AG04449 (cell line): Measurements from ENCODE around the gene NRIP1.

Experiments
- CTCF ChIA-PET: fragments of 350-600 bp; formaldehyde crosslinking; extraction: SDS; loops from one replicate; lab custom pipeline; 2021; ENCODE audit warnings: antibody characterized with exemption; lab: Yijun Ruan, JAX
- POLR2A ChIA-PET: fragments of 400-600, 350-600 bp; formaldehyde crosslinking; extraction: SDS; loops from one replicate; lab custom pipeline; 2020; ENCODE audit warnings: antibody characterized with exemption, inconsistent platforms; lab: Yijun Ruan, JAX
- DNase-seq: peaks from one replicate; pipeline ENCODE4 v3.0.0-alpha.2; 2010; ENCODE audit warnings: low read depth, low spot score
- H3K4me3 ChIP-seq: 2 replicates; pipeline ENCODE4 v1.5.1; 2011; ENCODE audit warnings: low read depth, mild to moderate bottlenecking, control low read depth, low read length
- CTCF ChIP-seq: IDR thresholded peaks from one replicate; pipeline ENCODE4 v1.5.1; 2011; ENCODE audit warnings: mild to moderate bottlenecking, moderate library complexity, low read length, control low read depth, inconsistent platforms; ENCODE audit not compliant: insufficient read depth; ENCODE audit errors: missing control alignments

NRIP1 gene

GRCh38 chr21:14988760-14989159 is 76.0 kb downstream of the NRIP1 start:
- DNase-seq = no peak
- no peak for TF ChIP-seq CTCF
- ChIA-PET POLR2A (no interaction called here), CTCF (interaction anchor here (2.3 kb wide), 1 partner anchor 125 kb away, joined by 10 read pairs; no protein-coding TSS in a partner anchor)
- no peak overlapping the region for H3K4me3 ChIP-seq

- DNase-seq = no peak
- TF ChIP-seq CTCF = no peak
- CTCF ChIA-PET = interaction anchor here (1.4 to 1.7 kb wide), 2 partner anchors 12 to 124 kb away, joined by 5 to 6 read pairs; no protein-coding TSS in a partner anchor
- POLR2A ChIA-PET = no interaction called here
- no peak overlapping the region for H3K4me3 ChIP-seq
These were observed 77.2 kb downstream of the NRIP1 start for GRCh38 chr21:14987370-14988170.

DNA sequence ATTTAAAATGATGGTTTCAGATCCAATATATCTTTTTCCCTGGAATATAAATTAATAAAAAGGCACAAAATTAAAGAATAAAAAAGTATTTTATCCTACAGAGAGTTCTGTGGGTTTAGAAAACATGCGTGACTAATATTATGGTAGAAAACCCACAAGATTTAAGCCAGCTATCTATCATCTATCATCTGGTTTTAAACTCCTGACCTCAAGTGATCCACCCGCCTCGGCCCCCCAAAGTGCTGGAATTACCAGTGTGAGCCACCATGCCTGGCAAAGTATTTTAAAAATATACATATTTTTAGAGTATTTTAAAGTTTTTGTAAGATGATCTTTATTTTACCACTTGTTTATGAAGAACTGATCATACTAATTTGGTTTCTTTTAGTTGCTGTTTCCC is 79.5 kb downstream of the NRIP1 start:
- TF ChIP-seq CTCF = no peak
- POLR2A ChIA-PET = no interaction called here
- CTCF ChIA-PET = interaction anchor here (1.4 kb wide), 1 partner anchor 14 kb away, joined by 3 read pairs; no protein-coding TSS in a partner anchor
- no peak for DNase-seq
- H3K4me3 ChIP-seq = no peak overlapping the region

DNA sequence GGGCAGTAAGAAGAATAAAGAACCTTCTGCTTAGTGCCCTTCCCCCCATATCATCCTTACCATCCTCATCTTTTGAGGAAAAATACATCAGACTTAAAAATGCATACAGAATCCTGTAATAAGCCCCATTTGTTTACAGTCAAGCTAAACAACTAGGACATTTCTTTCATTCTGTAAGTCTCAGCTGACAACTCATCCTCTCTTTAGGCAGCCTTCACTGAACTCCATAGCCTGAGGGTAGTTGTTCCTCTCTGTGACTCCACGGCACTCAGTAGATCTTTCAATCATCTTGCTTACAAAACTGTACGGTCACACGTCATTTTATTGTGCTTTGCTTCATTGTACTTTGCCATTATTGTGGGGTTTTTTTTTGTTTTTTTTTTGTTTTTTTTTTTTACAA is 82.5 kb downstream of the NRIP1 start:
- ChIA-PET POLR2A (interaction anchor here (0.7 kb wide), 1 partner anchor 76 kb away, joined by 3 read pairs; no protein-coding TSS in a partner anchor), CTCF (interaction anchor here (0.6 kb wide), 1 partner anchor 118 kb away, joined by 3 read pairs; no protein-coding TSS in a partner anchor)
- no peak for DNase-seq
- no peak overlapping the region for H3K4me3 ChIP-seq
- no peak for TF ChIP-seq CTCF

GRCh38 chr21:14981246-14981645 is 83.6 kb downstream of the NRIP1 start:
- POLR2A ChIA-PET = no interaction called here
- H3K4me3 ChIP-seq = no peak overlapping the region
- CTCF ChIA-PET = no interaction called here
- no peak for TF ChIP-seq CTCF
- no peak for DNase-seq

DNA sequence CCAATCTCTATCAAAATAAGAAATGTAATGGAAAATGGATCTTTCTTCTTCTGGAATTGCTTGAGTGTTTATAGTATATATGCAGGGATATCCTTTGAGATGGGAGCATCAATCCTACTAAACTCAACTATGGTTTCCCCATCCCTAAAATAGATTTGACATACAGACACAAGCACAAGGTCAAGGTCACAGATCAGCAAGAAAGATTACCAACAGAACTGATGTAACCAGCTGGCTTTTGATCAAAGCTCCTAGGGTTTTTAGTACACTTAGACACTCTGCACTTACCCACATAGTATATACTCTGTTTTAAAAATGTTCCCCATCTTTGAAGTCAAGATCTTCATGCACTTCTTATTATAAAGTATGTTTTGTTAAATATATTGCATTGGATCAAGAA is 85.5 kb downstream of the NRIP1 start:
- POLR2A ChIA-PET = no interaction called here
- no peak for TF ChIP-seq CTCF
- CTCF ChIA-PET = no interaction called here

More for the DNA sequence above, 85.5 kb downstream of the NRIP1 start:
- H3K4me3 ChIP-seq = no peak overlapping the region
- no peak for DNase-seq
